Measurements from ENCODE around the gene COL9A3.

Gene COL9A3

DNA sequence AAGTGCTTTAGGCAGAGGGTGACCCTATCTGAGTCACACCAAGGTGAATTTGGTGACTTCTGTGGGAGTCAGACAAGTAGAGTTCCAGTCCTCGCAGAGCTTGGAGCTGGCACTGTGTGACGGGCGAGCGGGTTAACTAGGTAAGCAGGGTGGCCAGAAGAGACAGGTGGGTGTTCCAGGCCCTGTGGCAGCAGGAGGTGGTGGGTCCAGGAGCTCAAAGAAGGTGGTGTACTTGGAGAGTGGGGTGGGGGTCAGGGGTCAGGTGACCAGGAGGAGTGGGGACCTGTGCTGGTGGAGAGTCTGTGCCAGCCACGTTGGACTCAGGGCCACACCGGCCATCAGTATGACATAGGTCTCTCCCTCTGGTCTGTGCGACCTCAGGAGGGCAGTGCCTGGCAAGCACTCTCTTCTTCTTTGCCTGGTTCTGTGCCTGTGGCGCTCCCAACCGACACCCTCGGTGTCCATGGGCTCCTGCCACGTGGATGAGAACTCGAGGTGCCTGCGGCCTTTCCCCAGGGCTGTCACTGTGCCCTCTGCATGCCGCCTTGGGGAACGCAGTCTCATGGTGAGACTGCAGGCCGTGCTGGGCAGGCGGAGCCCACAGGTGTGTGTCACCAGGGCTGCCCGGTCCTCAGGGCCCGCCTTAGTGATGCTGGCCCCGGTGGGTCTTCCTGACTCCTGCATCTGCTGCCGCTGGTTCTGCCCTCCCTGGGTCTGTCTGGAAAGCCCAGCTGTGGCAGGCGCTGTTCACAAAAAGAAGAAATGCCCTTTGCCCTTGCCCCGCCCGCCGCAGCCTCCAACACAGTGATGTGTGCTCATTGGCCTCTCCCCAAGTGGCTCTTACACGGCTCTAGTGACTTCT, 18.9 kb upstream of the COL9A3 start:
- no peak for DNase-seq

DNA sequence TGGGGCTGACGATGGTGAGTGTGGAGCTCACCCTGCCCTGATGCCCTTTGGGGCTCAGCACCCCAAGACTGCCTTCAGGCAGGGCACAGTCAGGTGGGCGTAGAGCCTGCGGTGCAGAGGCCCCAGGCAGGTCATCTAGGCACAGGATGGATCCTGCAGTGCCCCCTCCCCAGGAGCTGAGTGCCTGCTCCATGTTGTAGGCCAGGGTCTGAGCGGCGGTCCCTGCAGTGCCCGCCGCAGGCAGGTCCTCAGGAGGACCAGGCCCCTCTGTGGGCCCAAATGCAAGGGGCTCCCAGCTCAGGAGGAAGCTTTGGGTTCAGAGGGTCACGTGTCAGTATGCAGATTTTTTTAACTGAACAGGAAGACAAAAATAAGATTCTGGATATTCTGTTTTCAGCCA, 17.8 kb upstream of the COL9A3 start:
- DNase-seq = no peak

DNA sequence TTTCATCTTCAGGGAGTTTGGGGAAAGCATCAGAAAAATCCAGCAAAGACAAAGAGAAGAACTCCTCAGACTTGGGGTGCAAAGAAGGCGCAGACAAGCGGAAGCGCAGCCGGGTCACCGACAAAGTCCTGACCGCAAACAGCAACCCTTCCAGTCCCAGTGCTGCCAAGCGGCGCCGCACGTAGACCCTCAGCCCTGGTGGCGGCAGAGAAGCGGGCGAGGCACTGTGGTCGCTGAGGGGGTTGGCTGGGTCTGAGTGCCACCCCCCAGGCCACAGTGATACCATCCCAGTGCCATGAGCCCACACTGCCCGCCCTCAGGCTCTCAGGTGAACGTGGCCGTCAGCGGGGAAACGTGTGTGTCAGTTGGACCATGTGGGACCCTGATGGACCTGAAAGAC, 17.4 kb upstream of the COL9A3 start:
- DNase-seq = no peak

DNA sequence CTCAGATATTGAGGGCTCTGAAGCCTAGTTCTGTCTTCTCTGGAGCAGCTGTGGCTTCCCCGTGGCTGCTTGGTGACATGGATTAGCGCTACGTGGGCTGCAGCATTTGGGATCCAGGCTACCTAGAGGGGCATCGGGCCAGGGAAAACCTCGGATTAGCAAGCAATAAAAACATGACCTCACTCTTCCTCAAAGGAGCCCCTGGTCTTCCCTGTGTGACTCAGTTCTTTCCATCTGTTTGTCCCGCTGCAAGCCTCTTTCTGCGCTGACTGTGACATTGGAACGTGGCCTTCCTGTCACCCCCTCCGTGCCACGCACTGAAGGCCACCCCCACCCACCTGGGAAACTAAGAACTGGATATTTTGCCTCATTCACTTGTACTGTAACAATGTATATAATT, 17.0 kb upstream of the COL9A3 start:
- DNase-seq = no peak

DNA sequence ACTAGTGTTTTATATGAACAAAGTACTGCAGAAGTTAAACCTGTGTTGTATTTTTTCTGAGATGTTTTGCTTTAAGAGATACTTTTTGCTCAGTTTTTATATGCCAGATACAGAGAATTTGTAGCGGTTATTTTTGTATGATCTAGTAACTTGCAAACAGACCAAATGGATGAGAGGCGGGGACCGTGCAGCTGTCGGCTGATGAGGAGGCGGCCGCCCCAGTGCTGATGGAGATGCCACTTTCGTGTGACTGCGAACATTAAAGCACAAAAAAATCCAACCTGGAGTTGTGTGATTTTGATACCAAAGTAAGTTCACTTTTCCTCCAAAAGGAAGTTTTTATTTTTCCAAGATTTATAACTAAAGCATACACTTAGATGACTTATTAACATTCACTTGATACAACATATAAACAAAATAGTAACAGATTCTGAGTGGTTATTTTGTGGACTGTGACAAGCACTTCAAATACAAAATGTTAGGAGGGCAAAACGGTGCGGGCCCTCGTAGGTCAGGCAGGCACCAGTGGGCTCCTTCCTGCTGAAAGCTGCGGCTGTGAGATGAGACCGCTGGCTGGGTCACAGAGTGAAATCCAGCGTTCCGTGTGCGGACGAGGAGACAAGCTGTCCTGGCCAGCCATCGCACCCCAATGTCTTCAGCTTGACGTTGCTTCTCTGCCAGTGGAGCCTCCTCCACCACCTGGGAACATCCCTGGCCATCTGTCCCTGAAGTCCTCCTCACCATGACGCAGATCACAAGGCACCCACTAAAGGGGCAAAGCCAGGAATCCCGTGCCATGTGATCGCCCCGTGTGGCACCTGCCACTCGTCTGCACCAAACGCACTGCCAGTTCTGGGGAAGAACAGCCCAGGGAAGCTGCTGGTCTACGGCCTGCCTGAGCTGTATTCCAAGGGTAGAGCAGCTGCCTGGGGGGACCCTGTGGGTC, 16.3 kb upstream of the COL9A3 start:
- DNase-seq = no peak

DNA sequence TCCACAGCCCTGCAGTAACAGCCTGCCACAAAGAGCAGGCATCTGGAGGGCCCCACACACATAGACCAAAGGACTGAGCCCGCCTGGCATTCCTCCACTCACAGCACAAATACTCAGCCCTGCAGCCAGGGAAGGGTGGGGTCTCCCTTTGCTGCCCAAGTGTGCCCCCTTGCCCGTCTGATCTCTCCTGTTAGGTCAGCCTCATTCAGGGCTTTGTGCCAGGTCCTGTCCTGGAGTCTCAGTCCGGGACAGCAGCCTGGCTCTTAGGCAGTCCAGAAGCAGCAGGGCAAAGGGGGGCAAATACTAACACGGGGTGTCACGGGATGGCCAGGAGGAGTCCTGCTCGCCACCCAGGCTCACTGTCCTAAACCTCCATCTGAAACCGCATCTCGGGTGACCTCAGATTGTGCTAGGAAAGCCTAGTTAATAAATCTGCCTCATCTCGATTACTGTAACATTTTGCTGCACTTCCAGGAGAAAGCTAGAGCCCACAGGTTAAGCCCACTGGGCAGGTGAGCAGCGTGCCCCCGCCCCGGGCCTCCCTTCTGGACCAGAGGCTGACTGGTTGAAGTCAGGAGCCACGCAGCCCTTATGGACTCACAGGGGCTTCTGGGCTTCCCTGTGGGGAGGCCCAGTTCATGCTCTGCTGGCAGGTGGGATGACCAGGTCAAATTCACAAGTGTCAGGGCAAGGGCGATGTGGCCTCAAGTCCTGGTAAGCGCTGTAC, 15.4 kb upstream of the COL9A3 start:
- DNase-seq = no peak

DNA sequence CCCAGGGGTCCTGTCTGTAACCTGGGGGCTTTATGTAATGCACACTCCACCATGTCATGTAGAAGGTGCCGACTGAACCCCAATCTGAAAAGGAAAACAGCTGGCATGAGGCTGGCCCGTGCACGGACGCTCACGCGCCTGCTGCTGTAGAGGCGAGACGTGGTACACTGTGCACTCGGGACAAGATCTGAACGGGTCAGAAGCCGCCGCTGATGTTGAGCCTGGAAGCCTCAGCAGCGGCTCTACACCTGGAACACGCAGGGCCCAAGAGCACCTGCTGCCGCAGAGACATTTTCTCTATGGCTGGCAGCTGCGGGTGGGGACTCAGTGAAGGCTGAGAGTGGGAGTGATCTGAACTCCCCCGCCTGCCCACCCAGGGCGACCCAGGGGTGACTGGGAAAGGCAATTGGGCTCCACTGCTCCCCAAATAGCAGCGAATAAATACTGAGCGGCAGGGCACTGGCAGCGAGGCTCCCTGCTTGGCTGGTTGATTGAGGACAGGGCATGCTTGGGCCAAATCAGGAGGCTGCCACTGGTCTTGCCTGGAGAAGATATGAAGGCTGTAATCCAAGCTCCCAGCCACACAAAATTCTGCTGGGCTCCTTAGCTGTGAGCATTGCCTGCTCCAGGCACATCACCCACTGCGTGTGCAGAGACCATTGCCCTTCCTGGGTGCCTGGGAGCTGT, 14.7 kb upstream of the COL9A3 start:
- DNase-seq = no peak

DNA sequence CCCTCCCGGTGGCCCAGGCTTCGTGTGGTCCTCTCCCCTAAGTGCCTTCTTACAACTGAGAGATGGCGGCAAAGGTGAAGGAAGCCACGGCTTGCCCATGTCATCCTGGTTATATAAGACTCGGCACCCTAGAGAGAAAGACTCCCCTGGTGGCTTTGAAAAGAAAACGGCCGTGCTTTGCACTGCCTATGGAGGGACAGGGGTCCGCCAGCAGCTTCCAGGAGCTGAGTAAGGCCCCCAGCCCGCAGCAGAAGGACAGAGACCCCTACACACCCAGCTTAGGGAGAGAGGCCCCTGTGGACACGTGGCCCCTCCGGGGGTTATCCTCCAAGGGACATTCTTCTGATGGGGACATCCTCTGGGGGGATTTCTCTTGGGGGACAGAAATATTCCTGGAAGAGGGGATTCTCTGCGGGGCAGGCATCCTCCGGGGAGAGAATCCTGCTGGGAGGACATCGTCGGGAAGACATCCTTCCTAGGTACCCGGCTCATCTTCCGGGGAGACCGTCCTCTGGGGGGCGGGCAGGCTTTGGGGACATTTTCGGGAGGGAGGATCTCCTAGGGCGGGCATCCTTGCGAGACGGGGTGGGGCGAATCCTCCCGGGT, 12.7 kb upstream of the COL9A3 start:
- no peak for DNase-seq

DNA sequence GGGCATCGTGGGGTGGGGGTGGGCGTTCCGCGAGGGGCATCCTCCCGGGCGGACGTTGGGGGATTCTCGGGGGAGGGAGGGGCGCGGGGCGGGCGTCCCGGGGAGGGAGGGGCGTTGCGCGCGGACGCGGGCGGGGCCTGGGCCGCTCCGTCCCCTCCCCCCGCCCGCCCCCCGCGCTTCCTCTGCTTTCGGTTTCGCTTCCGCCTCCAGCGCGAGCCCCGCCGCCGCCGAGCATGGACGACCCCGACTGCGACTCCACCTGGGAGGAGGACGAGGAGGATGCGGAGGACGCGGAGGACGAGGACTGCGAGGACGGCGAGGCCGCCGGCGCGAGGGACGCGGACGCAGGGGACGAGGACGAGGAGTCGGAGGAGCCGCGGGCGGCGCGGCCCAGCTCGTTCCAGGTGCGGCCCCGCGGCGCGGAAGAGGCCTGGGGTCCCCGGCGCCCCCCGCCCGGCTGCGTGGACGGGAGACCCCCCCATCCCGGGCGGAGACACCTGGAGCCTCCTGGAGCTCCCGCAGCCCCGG, 12.2 kb upstream of the COL9A3 start, which contains the start of gene OGFR:
TSS of gene OGFR (plus strand) at position 209 of the 528 bp plus-strand sequence. CDS start at position 234, 25 bp downstream.
- no peak for DNase-seq

DNA sequence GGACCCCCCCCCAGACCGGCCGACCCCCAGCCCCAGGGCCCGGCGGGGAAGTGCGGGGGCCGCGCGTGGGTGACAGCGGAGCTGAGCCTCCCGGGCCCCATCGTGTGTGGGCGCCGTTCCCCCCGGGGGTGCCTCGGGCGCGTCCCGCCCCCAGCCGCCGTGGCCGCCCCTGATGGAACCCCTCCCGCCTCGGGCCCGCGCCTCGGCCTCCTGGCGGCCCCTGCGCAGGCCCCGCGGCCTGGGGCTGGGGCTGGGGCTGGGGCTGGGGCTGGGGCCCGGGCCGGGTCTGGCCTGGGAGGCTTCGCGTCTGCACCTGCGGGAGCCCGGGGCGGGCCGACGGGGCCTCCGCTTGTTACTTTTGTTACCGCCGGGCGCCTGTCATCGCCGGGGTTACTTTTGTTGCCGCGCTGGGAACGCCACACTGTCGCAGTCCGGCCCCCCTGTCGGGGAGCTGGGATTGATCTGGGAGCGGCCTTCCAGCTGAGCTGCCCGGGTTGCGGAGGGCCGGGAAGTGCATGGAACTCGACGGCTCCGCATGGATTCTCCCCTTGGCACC, 11.6 kb upstream of the COL9A3 start:
- DNase-seq = no peak

DNA sequence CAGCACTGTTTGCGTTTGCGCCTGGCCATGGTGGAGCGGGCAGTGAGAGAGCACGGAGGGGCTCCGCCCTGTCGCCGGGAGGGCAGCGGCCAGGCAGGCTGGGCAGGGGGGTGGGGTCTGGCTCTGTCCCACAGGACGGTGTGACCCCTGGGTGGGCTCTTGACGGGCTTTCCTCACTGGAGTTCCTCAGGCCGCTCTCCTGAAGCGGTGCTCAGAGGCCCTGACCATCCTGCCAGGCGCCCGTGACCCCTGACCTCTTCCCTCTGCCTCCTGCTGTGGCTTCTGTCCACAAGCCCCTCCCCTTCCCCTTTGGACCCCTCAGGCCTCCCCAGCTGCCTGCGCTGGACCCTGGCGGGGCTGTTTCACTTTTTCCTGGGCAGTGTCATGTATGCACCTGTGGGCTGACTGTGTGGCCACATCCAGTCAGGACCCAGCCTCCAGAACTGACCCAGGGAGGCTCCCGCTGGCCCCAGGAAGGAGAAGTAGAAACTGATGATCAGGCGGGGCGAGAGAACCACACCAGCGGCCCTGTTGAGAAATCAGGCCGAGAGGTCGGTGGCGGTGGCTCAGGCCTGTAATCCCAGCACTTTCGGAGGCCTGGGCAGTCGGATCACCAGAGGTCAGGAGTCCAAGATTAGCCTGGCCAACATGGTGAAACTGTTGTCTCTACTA, 11.0 kb upstream of the COL9A3 start:
- no peak for DNase-seq

DNA sequence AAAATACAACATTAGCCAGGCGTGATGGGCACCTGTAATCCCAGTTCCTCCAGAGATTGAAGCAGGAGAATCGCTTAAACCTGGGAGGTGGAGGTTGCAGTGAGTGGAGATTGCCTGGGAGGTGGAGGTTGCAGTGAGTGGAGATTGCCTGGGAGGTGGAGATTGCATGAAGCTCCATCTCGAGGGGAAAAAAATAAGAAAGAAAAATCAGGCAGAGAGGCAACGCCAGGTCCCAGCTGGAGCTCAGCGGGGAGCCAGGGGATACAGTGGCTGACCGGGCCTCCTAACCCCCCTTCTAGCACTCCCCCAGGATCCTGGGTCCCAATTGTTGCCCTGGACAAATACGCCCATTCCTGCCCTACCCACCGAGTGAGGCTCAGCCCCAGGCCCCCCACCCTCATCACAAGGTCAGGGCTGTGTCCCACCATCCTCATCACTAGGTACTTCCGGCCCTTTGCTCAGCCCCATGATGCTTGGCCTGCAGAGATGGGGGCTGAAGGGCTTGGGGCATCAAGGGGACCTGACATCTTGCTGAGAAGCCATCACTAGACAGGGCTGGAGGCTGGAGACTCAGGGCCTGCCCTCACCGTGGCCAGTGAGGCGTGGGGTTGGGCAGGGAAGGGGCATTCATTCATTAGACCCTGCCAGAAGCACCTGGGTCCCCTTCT, 10.3 kb upstream of the COL9A3 start:
- DNase-seq = no peak

DNA sequence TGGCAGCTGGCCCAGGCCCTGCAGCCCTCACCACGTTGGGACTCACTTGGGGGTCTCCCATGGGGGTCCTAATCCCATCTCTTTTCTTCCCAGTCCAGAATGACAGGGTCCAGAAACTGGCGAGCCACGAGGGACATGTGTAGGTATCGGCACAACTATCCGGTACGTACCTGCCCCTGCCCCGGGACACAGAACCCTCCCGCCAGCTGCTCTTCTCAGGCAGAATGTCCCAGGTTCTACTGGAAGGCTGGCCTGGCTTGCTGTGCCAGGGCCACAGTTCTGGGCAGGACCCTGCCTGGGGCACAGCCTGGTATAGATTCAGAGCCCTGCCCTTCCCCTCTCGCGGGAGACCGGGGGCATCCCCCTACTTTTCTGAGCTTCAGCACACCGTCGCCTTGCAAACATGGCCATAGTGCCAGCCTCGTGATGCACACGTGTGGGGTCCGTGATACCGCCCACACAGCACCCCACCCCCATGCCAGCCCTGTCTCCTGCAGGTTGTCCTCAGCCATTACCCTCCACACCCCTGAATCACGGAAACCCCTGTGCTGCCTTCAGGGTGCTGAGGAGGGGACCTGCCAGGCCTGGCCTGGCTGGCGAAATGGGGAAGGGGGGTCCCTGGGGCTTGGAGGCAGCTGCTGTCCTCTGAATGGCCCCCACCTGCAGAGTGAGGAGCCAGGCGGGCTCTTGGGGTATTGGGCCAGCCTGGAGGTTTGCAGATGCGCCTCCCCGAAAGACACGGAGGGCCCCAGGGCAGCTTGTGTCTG, 9.2 kb upstream of the COL9A3 start:
- DNase-seq = no peak

DNA sequence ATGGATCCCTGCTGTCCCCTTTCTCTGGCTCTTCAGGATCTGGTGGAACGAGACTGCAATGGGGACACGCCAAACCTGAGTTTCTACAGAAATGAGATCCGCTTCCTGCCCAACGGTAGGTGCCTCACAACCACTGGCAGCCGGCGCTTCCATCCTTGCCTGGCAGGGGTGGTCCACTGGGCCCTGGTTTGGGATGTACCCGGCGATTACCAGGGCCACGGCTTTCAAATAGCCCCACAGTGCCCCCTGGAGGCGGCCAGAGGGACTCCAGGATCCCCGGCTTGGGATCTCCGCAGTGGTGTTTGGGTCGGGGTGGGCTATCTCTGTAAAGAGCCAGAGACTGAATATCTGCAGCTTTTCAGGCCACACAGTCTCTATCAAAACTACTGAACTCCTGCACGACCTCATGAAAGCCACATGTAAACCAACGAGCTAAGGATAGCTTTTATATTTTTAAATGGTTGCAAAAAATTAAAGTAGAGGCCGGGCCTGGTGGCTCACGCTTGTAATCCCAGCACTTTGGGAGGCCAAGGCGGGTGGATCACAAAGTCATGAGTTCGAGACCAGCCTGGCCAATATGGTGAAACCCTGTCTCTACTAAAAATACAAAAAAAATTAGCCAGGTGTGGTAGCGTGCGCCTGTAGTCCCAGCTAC, 8.5 kb upstream of the COL9A3 start:
- DNase-seq = no peak

DNA sequence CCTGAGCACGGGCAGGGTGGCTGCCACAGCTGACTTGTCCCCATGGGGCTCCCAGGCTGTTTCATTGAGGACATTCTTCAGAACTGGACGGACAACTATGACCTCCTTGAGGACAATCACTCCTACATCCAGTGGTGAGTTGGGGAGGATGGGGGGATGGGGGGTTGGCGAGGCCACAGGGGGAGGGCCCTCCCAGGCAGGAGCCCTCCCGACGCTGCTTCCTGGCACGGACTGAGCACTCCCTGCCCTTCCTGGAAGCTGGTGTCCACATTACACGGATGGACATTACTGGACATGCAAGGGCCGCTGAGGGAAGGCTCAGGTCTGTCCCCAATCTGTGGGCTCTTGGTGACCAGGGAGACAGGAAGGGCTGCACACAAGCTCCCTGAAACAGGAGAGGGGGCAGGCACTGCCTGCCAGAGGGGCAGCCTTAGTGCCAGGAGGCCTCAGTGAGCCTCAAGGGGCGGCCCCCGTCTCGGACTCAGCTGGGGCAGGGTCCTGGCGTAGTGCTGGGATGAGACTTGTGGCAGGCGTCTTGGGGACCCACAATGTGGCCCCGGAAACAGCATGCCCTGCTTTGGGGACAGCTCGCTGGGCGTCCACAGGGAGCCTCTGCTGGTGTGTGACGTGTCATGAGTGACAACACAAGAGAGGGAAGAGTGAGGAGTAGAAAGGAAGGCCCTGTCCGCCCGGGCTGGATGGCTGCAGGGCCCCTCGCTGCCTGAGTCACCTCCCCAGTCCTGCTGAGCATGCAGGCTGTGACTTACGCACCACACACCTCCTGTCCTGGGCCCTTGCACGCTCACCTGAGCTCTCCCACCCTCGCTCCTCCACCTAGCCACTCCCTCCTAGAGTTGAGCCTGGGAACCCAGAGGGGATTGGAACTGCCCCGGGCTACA, 7.1 kb upstream of the COL9A3 start:
- no peak for DNase-seq

DNA sequence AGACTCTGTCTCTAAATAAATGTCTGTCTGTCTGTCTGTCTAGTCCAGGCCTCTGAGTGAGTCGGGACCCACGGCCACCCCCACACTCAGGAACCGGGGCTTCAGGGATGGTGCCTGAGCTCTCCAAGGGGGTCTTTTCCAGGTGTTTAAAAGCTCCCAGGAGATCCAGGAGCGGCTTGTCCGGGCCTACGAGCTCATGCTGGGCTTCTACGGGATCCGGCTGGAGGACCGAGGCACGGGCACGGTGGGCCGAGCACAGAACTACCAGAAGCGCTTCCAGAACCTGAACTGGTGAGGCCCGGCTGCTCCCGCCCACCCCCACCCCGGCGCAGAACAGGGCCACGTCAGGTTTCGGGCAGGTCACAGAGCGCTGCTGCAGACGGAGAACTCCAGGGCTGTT, 5.5 kb upstream of the COL9A3 start:
- DNase-seq = no peak

DNA sequence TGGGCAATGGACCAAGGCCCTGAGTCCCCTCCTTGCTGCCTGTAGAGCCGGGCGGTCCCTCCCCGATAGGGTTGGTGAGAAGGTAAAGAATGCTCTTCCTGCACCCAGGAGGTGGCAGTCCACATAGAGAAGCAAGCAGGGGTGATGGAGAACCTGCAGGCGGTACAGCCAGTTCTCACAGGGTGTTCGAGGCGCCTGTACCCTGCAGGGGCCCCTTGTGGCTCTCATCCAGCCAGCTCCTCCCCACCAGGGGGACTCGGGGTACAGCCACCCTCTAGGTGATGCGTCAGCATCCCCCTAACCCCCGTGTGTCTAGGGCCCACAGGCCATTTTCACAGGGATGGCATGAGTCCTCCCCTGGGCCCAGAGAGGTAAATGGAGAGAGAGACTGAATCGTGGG, 5.1 kb upstream of the COL9A3 start:
- no peak for DNase-seq

All from NCI-H748 treated with DMSO at 0.1 percent for 48 hours (cell line).